GM23338 (cell line): Measurements from ENCODE around the gene IGF2BP3. TPM values are rescaled to one million over a fixed set of nuclear protein-coding genes. Genes with fewer than 3 reads are reported as not detected.

ENCODE experiments used
- ATAC-seq: fragments of 200-7000 bp; cut with Tn5 transposase; 3 replicates; pipeline ENCODE4 v1.9.1; 2020
- DNase-seq: peaks from one replicate; pipeline ENCODE4 v3.0.0-alpha.2; 2015; ENCODE audit warnings: low spot score
- H2AFZ ChIP-seq: fragments of 200-600 bp; sonication (generic); 2 replicates; pipeline ENCODE4 v1.8.0; 2016; ENCODE audit warnings: antibody characterized with exemption, mild to moderate bottlenecking, moderate library complexity
- H3F3A ChIP-seq: fragments of 200-600 bp; sonication (generic); replicated peaks from 2 replicates; pipeline ENCODE4 v1.8.0; 2017; ENCODE audit warnings: antibody characterized with exemption, mixed run types, low read depth
- H3K27ac ChIP-seq: fragments of 200-600 bp; sonication (generic); 2 replicates; pipeline ENCODE4 v1.6.1; 2016; ENCODE audit warnings: low read depth
- H3K27me3 ChIP-seq: fragments of 200-600 bp; sonication (generic); 2 replicates; pipeline ENCODE4 v1.8.0; 2016; ENCODE audit warnings: mild to moderate bottlenecking, mixed run types, moderate library complexity; ENCODE audit not compliant: insufficient read depth
- H3K36me3 ChIP-seq: fragments of 200-600 bp; sonication (generic); 2 replicates; pipeline ENCODE4 v1.8.0; 2016; ENCODE audit warnings: mild to moderate bottlenecking; ENCODE audit not compliant: insufficient read depth
- H3K4me1 ChIP-seq: fragments of 200-600 bp; sonication (generic); 2 replicates; pipeline ENCODE4 v1.8.0; 2016; ENCODE audit warnings: mild to moderate bottlenecking, moderate library complexity; ENCODE audit not compliant: insufficient read depth
- H3K4me2 ChIP-seq: fragments of 200-600 bp; sonication (generic); 2 replicates; pipeline ENCODE4 v1.7.1; 2017; ENCODE audit warnings: mixed run types
- H3K4me3 ChIP-seq: fragments of 200-600 bp; sonication (generic); 2 replicates; pipeline ENCODE4 v1.6.1; 2016; ENCODE audit warnings: mixed run types
- H3K79me2 ChIP-seq: fragments of 200-600 bp; sonication (generic); replicated peaks from 2 replicates; pipeline ENCODE4 v1.8.0; 2017; ENCODE audit warnings: mild to moderate bottlenecking; ENCODE audit not compliant: insufficient read depth
- H3K9me2 ChIP-seq: fragments of 200-600 bp; sonication (generic); 2 replicates; pipeline ENCODE4 v1.8.0; 2017; ENCODE audit not compliant: insufficient read depth
- H4K20me1 ChIP-seq: fragments of 200-600 bp; sonication (generic); replicated peaks from 2 replicates; pipeline ENCODE4 v1.8.0; 2017; ENCODE audit warnings: mild to moderate bottlenecking; ENCODE audit not compliant: insufficient read depth
- H3K27ac Mint-ChIP-seq: 2 replicates; pipeline ENCODE4 v1.8.0; 2020; ENCODE audit warnings: inconsistent platforms, mild to moderate bottlenecking, moderate library complexity, mixed read lengths
- H3K27me3 Mint-ChIP-seq: 3 replicates; pipeline ENCODE4 v1.8.0; 2022; ENCODE audit warnings: low read depth, mild to moderate bottlenecking, moderate library complexity, mixed read lengths, inconsistent platforms; ENCODE audit not compliant: insufficient read depth, poor library complexity
- H3K36me3 Mint-ChIP-seq: 3 replicates; pipeline ENCODE4 v1.8.0; 2021; ENCODE audit warnings: low read depth, mild to moderate bottlenecking, inconsistent platforms, moderate library complexity, mixed read lengths
- H3K4me1 Mint-ChIP-seq: 3 replicates; pipeline ENCODE4 v1.8.0; 2020; ENCODE audit warnings: mild to moderate bottlenecking, inconsistent platforms, mixed read lengths
- H3K4me3 Mint-ChIP-seq: 3 replicates; pipeline ENCODE4 v1.8.0; 2021; ENCODE audit warnings: moderate library complexity, mild to moderate bottlenecking, inconsistent platforms, mixed read lengths
- H3K9me3 Mint-ChIP-seq: 3 replicates; pipeline ENCODE4 v1.8.0; 2020; ENCODE audit warnings: moderate library complexity, mild to moderate bottlenecking, inconsistent platforms, mixed read lengths
- CTCF ChIP-seq, 2 experiments: fragments of 200-600 bp in 1 of 2; sonication (generic) in 1 of 2; conservative IDR thresholded peaks; 2 replicates each; pipeline versions ENCODE4 v1.5.1 to v1.6.1; 2016 to 2017; ENCODE audit warnings: antibody characterized with exemption in 2 of 2, low read depth in 2 of 2, mild to moderate bottlenecking in 2 of 2, moderate library complexity in 1 of 2
- EZH2 ChIP-seq: fragments of 200-600 bp; sonication (generic); IDR thresholded peaks from one replicate; pipeline ENCODE4 v1.8.0; 2017; ENCODE audit warnings: antibody characterized with exemption, mild to moderate bottlenecking, low read depth; ENCODE audit not compliant: unreplicated experiment
- EZH2phosphoT487 ChIP-seq: fragments of 200-600 bp; sonication (generic); IDR thresholded peaks from one replicate; pipeline ENCODE4 v1.8.1; 2018; ENCODE audit warnings: antibody characterized with exemption; ENCODE audit not compliant: unreplicated experiment
- NANOG ChIP-seq: IDR thresholded peaks from 2 replicates; pipeline ENCODE4 v1.6.1; 2016; ENCODE audit warnings: antibody characterized with exemption, borderline replicate concordance
- POLR2AphosphoS5 ChIP-seq: IDR thresholded peaks from 2 replicates; pipeline ENCODE4 v1.6.1; 2016; ENCODE audit warnings: antibody characterized with exemption, low read depth
- REST ChIP-seq: IDR thresholded peaks from one replicate; pipeline ENCODE4 v1.6.1; 2018; ENCODE audit warnings: antibody characterized with exemption; ENCODE audit not compliant: unreplicated experiment
- ZNF114 ChIP-seq: fragments of 250-450 bp; sonication (Bioruptor Pico); IDR thresholded peaks from 2 replicates; pipeline ENCODE4 v1.5.0; 2020; ENCODE audit warnings: mild to moderate bottlenecking, moderate library complexity
- ZNF331 ChIP-seq: fragments of 250-450 bp; sonication (Bioruptor Pico); IDR thresholded peaks from 2 replicates; pipeline ENCODE4 v1.5.0; 2020; ENCODE audit warnings: low read depth, mild to moderate bottlenecking, moderate library complexity
- polyA plus RNA-seq: library from polyadenylated mRNA; unstranded; fragments of >200 nt; fragmentation: Nextera tagmentation; extraction: Ambion mirVana; gene quantifications from 2 replicates; pipeline ENCODE4 v1.2.1, GENCODE V29; 2016
- total RNA-seq: library from RNA; depleted of rRNA; stranded (reverse); fragments of >200 nt; shearing (Covaris generic); gene quantifications from 2 replicates; pipeline ENCODE4 v1.2.3, GENCODE V29; 2014
- TF ChIP-seq, protein P1 (sequence below): IDR thresholded peaks from 2 replicates; pipeline ENCODE4 v1.6.1; 2016; ENCODE audit warnings: antibody characterized with exemption

The IGF2BP3 gene
- total and polyA plus RNA-seq, 2 experiments from 2014 or later = 52.0 to 183 TPM

- H3K9me3 Mint-ChIP-seq = no peaks in the 10 kb centered on the region
- peak overlapping the region; percentile 88 for H3K4me3 Mint-ChIP-seq
- ATAC-seq (peak; percentile 17), DNase-seq (peak; percentile 46)
- Histone ChIP-seq H3K79me2 (peaks cover 54% of the 10 kb centered on the region), H3K27ac (peak overlapping the region; percentile 70), H3K27me3 (no peaks in the 10 kb centered on the region), H3K4me3 (peak overlapping the region; percentile 78), H3K36me3 (peaks cover 6% of the 10 kb centered on the region; the same call in 1 of the 2 replicates), H2AFZ (peak overlapping the region; percentile 72), H4K20me1 (peaks cover 30% of the 10 kb centered on the region; the same call in 1 of the 2 replicates), H3K4me2 (peak overlapping the region; percentile 92), H3F3A (no peaks in the 10 kb centered on the region), H3K9me2 (no peaks in the 10 kb centered on the region), H3K4me1 (peaks cover 8% of the 10 kb centered on the region)
- TF ChIP-seq EZH2 (no peak), POLR2AphosphoS5 (no peak), ZNF331 (CRISPR knock-in tag) (no peak), CTCF (conservative IDR thresholded peaks at IDR 0.05; ENCODE audit: low read depth in 2 of 2) (no peak), EZH2phosphoT487 (no peak), NANOG (no peak), ZNF114 (CRISPR knock-in tag) (no peak), REST (no peak)
- TF ChIP-seq, protein P1, sequence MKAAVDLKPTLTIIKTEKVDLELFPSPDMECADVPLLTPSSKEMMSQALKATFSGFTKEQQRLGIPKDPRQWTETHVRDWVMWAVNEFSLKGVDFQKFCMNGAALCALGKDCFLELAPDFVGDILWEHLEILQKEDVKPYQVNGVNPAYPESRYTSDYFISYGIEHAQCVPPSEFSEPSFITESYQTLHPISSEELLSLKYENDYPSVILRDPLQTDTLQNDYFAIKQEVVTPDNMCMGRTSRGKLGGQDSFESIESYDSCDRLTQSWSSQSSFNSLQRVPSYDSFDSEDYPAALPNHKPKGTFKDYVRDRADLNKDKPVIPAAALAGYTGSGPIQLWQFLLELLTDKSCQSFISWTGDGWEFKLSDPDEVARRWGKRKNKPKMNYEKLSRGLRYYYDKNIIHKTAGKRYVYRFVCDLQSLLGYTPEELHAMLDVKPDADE = no peak
- H3K36me3 Mint-ChIP-seq = peaks cover 26% of the 10 kb centered on the region
- H3K27ac Mint-ChIP-seq = peak overlapping the region; percentile 90
- peaks cover 11% of the 10 kb centered on the region for H3K4me1 Mint-ChIP-seq
- peaks cover 13% of the 10 kb centered on the region for H3K27me3 Mint-ChIP-seq
Measured at GRCh38 chr7:23299770-23300300, 170.5 kb downstream of the IGF2BP3 start.
